Measurements from ENCODE around the gene ERFE.

ERFE gene

GRCh38 chr2:238126775-238127164 lies 32.0 kb upstream of the ERFE start:
- no peak for DNase-seq

DNA sequence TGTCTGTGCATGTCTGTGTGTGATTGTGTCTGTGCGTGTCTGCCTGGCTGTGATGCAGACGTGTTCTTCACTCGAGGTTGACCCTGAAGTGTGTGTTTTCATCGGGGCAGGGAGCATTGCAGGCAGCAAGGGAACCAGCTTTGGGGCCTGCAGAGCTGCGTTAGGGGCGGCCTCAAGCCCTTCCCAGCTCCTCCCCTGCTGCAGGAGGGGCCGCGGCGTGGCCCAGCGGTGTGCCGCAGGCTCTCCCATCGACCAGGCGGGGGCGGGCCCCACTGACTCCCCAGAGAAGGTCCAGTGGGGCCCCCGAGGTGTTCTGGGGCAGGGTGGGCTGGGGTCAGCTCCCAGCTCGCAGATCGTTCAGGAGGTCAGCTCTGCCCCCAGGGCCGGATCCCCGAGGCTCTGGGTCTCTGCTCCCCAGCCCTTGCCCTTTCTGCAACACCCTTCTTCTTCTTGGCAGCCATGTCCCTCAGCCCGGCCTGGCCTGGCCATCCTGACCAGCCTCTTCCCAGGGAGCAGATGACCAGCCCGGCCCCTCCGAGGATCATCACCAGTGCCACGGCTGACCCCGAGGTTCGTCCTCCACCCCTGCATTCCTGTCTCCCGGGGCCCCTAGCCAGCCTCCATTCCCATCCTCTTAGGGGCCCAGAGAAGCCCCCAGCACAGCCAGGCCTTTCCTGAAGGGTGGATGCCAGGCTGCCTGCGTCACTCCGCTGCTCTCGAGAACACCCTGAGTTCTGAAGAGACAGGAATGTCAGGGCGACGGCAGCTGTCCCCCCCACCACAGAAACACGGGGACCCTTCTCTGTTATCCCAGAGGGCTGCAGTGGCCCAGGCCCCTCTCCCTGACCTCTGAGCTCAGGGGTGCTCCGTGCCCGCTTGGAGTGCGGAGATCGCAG lies 31.4 kb upstream of the ERFE start:
- no peak for DNase-seq

DNA sequence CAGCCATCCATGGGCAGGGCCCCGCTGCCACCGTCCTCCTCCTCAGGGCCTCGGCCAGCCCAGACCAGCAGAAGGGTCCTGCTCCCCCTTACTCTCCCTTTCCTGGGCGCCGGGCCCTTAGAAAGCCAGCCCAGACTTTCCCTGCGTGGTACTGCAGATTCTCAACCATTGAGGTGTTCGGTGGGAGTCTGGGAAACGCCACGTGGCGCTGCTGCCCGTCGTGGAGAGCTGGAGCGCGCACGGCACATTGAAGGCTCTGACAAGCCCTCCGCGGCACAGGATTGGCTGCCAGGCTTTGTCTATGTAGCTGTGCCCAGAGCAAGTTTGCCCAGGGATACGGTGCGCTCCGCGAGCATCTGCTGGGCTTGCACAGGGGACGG lies 30.7 kb upstream of the ERFE start:
- DNase-seq = no peak

- DNase-seq = no peak
These were observed 30.2 kb upstream of the ERFE start for GRCh38 chr2:238128534-238129001.

DNA sequence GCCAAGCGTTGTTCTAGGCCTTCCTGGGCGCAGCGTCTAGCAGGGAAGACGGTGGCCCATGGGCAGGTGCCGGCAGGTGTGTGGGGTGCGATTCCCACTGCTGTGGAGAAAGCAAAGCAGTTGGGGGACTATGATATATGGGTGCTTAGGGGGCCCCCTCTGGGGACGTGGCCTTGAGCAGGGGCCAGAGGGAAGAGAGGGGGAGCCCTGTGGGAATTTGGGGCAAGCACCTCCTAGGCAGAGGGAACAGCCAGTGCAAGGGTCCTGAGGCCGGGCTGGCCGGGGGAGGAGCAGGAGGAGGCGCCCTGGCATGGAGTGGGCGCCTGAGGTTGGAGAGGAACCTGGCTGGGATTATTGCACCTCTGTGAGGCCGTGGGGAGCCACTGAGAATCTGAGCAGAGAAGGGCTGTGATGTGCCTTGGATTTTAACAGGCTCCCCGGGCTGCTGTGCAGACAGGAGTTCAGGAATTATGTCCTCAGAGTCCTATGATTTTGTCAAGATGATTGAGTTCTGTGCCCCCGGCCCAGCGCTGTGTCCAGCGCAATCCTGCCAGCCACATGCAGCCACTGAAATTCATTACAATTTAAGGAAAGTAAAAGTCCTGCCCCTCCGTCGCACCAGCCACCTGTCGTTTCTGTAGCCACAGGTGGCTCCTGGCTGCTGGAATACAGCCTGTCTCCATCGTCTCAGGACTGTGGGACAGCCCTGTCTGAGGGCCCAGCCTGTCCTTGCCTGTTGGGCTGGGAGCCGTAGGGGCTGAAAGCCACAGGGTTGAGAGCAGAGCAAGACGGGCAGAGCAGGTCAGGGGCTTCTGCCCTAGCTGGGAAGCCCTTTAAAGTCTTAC lies 29.4 kb upstream of the ERFE start:
- no peak for DNase-seq

DNA sequence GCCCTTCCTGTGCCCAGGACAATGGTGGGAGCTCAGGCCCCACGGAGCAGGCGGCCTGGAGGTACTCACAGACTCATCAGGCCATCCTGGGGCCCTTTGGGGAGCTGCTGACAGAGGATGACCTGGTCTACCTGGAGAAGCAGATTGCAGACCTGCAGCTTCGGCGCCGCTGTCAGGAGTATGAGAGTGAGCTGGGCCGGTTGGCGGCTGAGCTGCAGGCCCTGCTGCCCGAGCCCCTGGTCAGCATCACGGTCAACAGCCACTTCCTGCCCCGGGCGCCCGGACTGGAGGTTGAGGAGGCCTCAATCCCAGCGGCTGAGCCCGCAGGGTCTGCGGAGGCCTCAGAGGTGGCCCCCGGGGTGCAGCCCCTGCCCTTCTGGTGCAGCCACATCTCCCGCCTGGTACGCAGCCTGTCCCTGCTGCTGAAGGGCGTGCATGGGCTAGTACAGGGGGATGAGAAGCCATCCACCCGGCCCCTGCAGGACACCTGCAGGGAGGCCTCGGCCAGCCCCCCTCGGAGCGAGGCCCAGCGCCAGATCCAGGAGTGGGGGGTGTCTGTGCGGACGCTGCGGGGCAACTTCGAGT lies 28.6 kb upstream of the ERFE start:
- no peak for DNase-seq

DNA sequence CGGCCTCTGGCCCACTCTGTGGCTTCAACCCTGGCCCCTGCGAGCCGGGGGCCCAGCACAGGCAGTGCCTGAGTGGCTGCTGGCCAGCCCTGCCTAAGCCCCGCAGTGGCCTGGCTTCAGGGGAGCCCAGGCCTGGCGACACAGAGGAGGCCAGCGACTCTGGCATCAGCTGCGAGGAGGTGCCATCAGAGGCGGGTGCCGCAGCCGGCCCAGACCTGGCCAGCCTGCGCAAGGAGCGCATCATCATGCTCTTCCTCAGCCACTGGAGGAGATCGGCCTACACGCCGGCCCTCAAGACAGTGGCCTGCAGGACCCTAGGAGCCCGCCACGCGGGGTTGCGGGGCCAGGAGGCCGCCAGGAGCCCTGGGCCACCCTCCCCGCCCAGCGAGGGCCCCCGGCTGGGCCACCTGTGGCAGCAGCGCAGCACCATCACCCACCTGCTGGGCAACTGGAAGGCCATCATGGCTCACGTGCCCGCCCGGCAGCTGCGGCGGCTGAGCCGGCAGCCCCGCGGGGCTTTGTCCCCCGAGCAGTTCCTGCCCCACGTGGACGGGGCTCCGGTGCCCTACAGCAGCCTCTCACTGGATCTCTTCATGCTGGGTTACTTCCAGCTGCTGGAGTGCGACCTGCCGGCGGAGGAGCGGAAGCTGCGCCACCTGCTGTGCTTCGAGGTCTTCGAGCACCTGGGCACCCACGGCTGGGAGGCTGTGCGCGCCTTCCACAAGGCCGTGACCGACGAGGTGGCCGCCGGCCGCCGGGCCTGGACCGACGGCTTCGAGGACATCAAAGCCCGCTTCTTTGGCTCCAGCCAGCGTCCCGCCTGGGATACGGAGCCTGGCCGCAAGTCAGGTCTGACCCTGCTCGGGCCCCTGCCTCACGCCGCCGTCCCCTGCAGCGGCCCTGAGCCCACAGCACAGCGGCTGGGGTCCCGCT lies 27.8 kb upstream of the ERFE start:
- DNase-seq = no peak

DNA sequence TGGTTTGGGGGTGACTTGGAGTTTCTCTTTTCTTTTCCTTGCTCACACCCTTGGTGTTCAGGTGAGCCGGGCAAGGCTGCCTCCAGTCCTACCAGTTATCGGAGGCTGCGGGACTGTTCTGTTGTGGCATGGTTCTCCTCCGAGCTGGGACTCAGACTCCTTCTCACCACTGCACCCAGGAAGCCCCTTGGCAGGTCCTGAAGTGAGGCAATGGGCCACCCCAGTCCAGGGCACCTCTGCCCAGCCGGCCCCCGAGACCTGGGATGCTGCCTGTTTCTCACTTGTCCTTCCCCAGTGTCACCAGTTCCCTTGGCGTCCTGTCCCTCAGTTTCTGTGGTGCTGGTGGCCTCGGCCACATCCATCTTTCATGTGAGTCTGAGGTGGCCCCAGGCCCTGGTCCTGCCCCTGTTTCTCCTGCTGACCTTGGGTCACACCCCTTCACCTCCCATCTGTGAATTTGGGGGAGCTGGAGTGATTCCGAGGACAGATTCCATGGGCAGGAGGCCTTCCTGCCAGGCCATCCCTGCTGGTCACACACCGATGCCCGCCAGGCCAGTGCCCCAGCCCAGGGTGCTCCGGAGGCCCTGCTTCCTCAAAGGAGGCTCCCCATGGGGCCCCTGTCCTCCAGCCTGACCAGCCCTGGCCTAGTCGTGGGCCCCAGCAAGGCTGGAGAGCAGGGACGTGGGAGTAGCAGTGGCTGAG lies 26.9 kb upstream of the ERFE start:
- DNase-seq = no peak

GRCh38 chr2:238132463-238133450 lies 26.0 kb upstream of the ERFE start:
- DNase-seq = no peak

DNA sequence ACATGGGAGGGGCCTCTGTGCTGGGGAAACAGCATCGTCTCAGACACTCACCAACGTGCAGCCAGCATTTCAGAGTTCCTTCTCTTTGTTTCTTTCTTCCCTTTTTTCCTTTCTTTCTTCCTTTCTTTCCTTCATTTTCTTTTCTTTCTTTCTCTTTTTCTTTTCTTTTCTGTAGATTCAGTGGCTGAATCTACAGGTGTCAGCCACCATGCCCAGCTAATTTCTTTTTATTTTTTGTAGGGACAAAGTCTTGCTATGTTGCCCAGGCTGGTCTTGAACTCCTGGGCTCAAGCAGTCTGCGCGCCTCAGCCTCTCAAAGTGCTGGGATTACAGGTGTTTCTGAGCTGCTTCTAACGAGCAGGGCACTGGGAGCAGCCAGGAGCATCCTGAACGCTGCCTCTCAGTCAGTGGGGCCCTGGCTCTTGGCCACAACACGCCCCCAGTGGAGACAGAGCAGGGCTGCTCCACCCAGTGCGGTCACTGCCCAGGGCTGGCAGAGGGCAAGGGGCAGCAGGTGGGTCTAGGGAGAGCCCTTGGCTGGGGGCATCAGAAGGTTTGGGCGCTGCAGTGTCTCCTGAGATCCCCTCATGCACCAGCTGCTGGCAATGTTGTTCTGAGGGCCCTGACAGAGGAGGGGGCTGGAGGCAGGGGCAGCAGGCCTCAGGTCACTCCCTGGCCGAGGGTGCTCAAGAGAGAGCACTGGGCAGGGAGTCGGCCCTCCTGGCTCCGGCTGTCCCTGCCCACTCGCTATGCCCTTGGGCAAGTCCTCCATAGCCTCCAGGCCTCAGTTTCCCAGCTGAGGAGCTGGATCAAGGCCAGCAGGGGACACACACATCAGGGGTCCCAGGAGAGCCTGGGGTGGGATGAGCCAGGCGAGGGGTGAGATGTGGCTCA lies 25.0 kb upstream of the ERFE start:
- DNase-seq = no peak

GRCh38 chr2:238134393-238134785 lies 24.4 kb upstream of the ERFE start:
- no peak for DNase-seq

DNA sequence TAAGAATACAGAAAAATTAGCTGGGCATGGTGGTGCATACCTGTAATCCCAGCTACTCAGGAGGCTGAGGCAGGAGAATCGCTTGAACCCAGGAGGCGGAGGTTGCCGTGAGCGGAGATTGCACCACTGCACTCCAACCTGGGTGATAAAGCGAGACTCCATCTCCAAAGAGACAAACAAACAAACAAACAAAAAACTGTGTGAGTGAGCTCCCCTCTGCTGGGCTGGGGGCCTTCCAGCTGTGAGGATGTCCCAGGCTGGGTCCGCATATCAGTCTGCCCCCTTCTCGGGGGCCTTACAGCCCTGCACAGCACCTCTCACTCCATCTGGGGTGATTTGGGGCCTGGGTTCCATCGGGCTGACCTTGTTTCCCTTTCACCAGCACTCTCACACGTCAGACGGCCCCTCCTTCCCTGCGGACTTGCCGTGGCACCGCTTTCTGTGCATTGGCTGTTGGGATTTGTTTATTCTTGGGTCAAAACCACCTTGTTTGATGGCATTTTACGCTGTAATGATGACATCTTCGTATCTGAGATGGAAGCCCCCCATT lies 23.1 kb upstream of the ERFE start:
- DNase-seq = no peak

- DNase-seq = no peak
These were observed 21.8 kb upstream of the ERFE start for GRCh38 chr2:238136820-238137537.

DNA sequence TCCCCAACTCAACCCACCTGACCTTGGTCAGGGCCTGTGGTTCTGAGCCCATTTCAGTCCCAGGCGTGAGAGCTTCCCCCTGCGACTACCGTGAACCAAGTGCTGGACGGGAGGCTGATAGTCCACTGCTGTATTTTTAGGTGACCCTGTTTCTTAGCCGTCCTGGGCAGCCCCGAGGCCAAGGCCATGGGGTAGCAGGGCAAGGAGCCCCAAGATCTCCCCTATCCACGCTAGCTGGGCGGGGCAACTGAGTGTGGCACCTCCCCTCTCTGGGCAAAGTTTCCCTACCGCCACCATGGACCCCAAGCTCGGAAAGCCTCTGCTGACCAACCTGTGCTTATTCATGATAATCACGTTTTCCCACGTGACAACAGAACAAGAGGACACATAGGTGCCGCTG lies 20.9 kb upstream of the ERFE start:
- DNase-seq = no peak

DNA sequence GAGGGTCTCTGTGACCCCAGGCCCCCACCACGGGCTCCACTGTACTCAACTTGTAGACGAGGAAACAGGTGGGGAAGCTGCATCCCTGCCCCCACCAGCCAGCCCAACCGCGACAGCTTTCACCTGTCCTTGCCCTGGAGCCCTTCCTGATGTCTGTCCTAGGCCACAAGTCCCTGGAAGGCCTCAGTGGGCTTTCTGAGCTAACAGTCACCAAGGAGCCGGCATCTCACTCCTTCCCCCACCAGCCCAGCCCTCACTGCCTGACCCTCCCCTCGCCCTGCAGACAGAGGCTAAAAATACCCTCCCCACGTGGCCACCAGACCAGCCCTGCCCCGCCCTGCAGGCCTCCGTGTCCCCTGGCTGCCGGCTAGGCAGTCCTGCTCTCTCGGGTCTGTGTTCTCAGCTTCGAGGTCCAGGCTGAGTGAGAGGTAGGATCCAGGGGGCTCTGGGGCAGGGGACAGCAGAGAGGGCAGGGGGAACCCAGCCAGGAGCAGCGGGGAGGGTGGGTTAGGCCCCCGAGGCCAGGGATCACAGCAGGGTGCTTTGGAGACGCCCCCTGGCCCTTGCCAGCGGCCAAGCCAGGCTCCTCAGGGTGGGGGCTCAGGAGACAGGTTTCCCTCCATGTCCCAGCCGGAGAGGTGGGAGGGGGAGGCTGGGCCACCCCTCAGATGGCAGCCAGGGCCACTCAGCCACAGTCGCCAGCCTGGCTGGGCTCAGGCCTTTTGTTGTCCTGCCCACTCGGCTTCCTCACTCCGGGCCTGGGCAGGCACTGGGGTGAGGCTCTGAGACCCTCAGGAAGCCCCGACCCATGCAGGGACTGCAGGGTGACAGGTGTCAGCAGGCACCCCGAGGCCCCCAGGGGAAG lies 20.2 kb upstream of the ERFE start, which contains the start of gene KLHL30:
TSS of gene KLHL30 (plus strand) at position 338 of the 865 bp plus-strand sequence. CDS start 2,087 bp downstream, outside the sequence.
- no peak for DNase-seq

DNA sequence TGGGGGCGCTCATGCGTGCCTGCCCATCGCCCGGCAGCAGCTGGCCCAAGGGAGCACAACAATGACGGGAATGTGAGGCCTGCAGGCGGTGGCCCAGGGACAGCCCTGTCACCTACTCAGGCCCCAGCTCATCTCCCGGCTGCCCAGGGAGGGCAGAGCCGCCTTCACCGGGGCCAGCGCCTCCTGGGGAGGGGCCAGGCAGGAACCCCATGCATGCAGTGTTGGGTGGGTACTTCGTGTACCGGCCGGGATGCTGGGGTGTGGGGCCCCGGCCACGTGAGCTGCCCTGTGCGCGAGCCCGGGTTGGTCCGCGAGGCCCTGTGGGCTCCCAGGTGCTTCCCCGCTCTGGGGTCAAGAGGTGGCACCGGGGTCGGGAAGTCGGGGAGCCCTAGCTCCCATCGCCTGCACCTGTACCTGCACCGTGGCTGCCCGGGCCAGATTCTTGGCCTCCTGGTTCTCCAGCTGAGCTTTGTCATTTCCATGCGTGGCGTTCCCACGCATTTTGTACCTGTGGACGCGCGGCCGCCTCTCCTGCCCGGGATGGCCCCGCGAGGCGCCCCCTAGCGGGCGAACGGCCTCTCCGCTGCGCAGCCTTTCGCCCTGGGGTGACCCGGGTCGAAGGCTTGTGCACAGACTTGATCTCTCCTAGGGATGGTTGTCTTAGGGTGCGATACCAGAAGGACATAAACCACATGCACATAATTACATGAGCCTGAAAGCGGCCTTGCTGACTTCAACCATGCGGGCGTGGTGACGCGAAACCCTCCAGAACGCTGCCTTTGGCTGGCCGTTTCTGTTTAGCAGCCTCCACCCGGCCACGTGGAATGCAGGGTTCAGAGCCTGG lies 19.4 kb upstream of the ERFE start:
- DNase-seq = no peak
